Stimulated activated CD8-positive, alpha-beta memory T cell treated with anti-CD3 and anti-CD28 coated beads, Interleukin-2, amount 100 ng/mL, for 1 hour (primary cell): Measurements from ENCODE around the gene PLD1.

Experiments used
- DNase-seq, 2 donors: peaks; one replicate each; pipeline ENCODE4 v3.0.0-alpha.2; 2020; ENCODE audit warnings: low read depth in 2 of 2

Gene PLD1

GRCh38 chr3:171838218-171838720 is 28.0 kb upstream of the PLD1 start:
- no peak for DNase-seq

- DNase-seq = no peak
These were observed 27.4 kb upstream of the PLD1 start for GRCh38 chr3:171837698-171838097.

GRCh38 chr3:171836855-171837254 is 26.6 kb upstream of the PLD1 start:
- no peak for DNase-seq

- DNase-seq = no peak
These were observed 25.3 kb upstream of the PLD1 start for GRCh38 chr3:171835613-171836012.

GRCh38 chr3:171835116-171835515 is 24.8 kb upstream of the PLD1 start:
- no peak for DNase-seq

- no peak for DNase-seq
These were observed 24.1 kb upstream of the PLD1 start for GRCh38 chr3:171834461-171834801.

GRCh38 chr3:171833789-171834460 is 23.6 kb upstream of the PLD1 start:
- no peak for DNase-seq

GRCh38 chr3:171832989-171833388 is 22.7 kb upstream of the PLD1 start:
- DNase-seq = no peak

- DNase-seq = no peak
These were observed 21.7 kb upstream of the PLD1 start for GRCh38 chr3:171831936-171832335.

GRCh38 chr3:171830518-171830875 is 20.2 kb upstream of the PLD1 start:
- DNase-seq = no peak

GRCh38 chr3:171829841-171830517 is 19.7 kb upstream of the PLD1 start:
- DNase-seq = no peak

GRCh38 chr3:171828902-171829770 is 18.9 kb upstream of the PLD1 start:
- no peak for DNase-seq

GRCh38 chr3:171827836-171828458 is 17.7 kb upstream of the PLD1 start:
- no peak for DNase-seq

- no peak for DNase-seq
These were observed 17.1 kb upstream of the PLD1 start for GRCh38 chr3:171827385-171827784.

GRCh38 chr3:171825222-171825828 is 15.0 kb upstream of the PLD1 start:
- DNase-seq = no peak

GRCh38 chr3:171824824-171825221 is 14.5 kb upstream of the PLD1 start:
- no peak for DNase-seq

GRCh38 chr3:171824116-171824515 is 13.8 kb upstream of the PLD1 start:
- no peak for DNase-seq

- DNase-seq = no peak
These were observed 12.3 kb upstream of the PLD1 start for GRCh38 chr3:171822431-171823106.

GRCh38 chr3:171821778-171822358 is 11.6 kb upstream of the PLD1 start:
- DNase-seq = no peak

GRCh38 chr3:171821044-171821443 is 10.8 kb upstream of the PLD1 start:
- no peak for DNase-seq
